NCI-H82 treated with DMSO at 0.1 percent for 48 hours (cell line): ENCODE data around the gene SPIRE2.
"Not testable (repeated sequence)": the region's sequence is repeated elsewhere in the genome, so short reads cannot be mapped to it uniquely, and the experiment has no call there.

Source experiments
- DNase-seq: peaks from one replicate; lab custom pipeline; 2025; ENCODE audit not compliant: unreplicated experiment; lab: John Stamatoyannopoulos, UW

SPIRE2 gene

GRCh38 chr16:89808475-89808874 is 19.8 kb upstream of the SPIRE2 start:
- no peak for DNase-seq

GRCh38 chr16:89811321-89811720 is 17.0 kb upstream of the SPIRE2 start:
- DNase-seq: no peak

- DNase-seq: no peak
Measured at GRCh38 chr16:89815639-89816348, 12.5 kb upstream of the SPIRE2 start.

GRCh38 chr16:89818851-89819403 is 9.3 kb upstream of the SPIRE2 start:
- DNase-seq: not testable (repeated sequence)

- not testable (repeated sequence) for DNase-seq
Measured at GRCh38 chr16:89819448-89819847, 8.8 kb upstream of the SPIRE2 start.

- DNase-seq: no peak
Measured at GRCh38 chr16:89821438-89822187, 6.7 kb upstream of the SPIRE2 start.

GRCh38 chr16:89822188-89823086 is 5.8 kb upstream of the SPIRE2 start:
- peak; percentile 81 for DNase-seq

GRCh38 chr16:89823087-89823823 is 5.0 kb upstream of the SPIRE2 start:
- no peak for DNase-seq

- not testable (repeated sequence) for DNase-seq
Measured at GRCh38 chr16:89823824-89824148, 4.5 kb upstream of the SPIRE2 start.

- no peak for DNase-seq
Measured at GRCh38 chr16:89826531-89827382, 1.5 kb upstream of the SPIRE2 start.

GRCh38 chr16:89827383-89828198 is 684 bp upstream of the SPIRE2 start:
- no peak for DNase-seq

- DNase-seq: no peak
Measured at GRCh38 chr16:89828870-89829629, 775 bp downstream of the SPIRE2 start.

GRCh38 chr16:89829630-89830437 is 1.6 kb downstream of the SPIRE2 start:
- DNase-seq: no peak

GRCh38 chr16:89831810-89832328 is 3.6 kb downstream of the SPIRE2 start:
- no peak for DNase-seq

GRCh38 chr16:89833664-89834363 is 5.5 kb downstream of the SPIRE2 start:
- DNase-seq: not testable (repeated sequence)

- not testable (repeated sequence) for DNase-seq
Measured at GRCh38 chr16:89834813-89835363, 6.6 kb downstream of the SPIRE2 start.
